ENCODE results near the gene FOXRED2. TPM values are rescaled to one million over a fixed set of nuclear protein-coding genes. Genes with fewer than 3 reads are reported as not detected.
"Not testable (repeated sequence)": the region's sequence is repeated elsewhere in the genome, so short reads cannot be mapped to it uniquely, and the experiment has no call there.

Gene FOXRED2
- total RNA-seq, 1 experiment from 2014 or later: 60.4 TPM

- CTCF ChIA-PET: no interaction called here
- no TSS peak for BruUV-seq (replicated peaks)
- no peaks in the 10 kb centered on the region for H3K9me3 ChIP-seq (ENCODE audit: low read depth, low read length, poor library complexity, severe bottlenecking)
- POLR2A ChIA-PET (ENCODE audit: low non-redundant PET): no interaction called here
- H3K27me3 ChIP-seq (replicated peaks; ENCODE audit: insufficient read depth, low read depth, low read length, poor library complexity): no peaks in the 10 kb centered on the region
- intact Hi-C loops (cut with micrococcal nuclease; ENCODE audit: unreplicated experiment): no loop called here
- H3K27ac ChIP-seq (ENCODE audit: low read depth, low read length, poor library complexity, severe bottlenecking): no peak overlapping the region
- no peak for DNase-seq (ENCODE audit: low spot score)
- H3K4me1 ChIP-seq (ENCODE audit: insufficient read depth, low read length, poor library complexity, severe bottlenecking): no peaks in the 10 kb centered on the region
- no peak overlapping the region for H3K4me3 ChIP-seq (ENCODE audit: low read depth, low read length, poor library complexity, severe bottlenecking)
- TF ChIP-seq EZH2 (IDR thresholded peaks at IDR 0.05; ENCODE audit: borderline replicate concordance, low read depth, low read length, poor library complexity, severe bottlenecking) (no peak), CTCF (conservative IDR thresholded peaks at IDR 0.05; ENCODE audit: low read depth, low read length) (no peak)
- no peaks in the 10 kb centered on the region for H3K36me3 ChIP-seq (ENCODE audit: insufficient read depth, low read length, poor library complexity, severe bottlenecking)
These were observed 29.9 kb upstream of the FOXRED2 start for GRCh38 chr22:36536717-36537116.

- CTCF ChIA-PET; H3K4me1 ChIP-seq (ENCODE audit: insufficient read depth, low read length, poor library complexity, severe bottlenecking); intact Hi-C loops (cut with micrococcal nuclease; ENCODE audit: unreplicated experiment); H3K36me3 ChIP-seq (ENCODE audit: insufficient read depth, low read length, poor library complexity, severe bottlenecking); H3K4me3 ChIP-seq (ENCODE audit: low read depth, low read length, poor library complexity, severe bottlenecking); BruUV-seq (replicated peaks); H3K27ac ChIP-seq (ENCODE audit: low read depth, low read length, poor library complexity, severe bottlenecking); H3K27me3 ChIP-seq (replicated peaks; ENCODE audit: insufficient read depth, low read depth, low read length, poor library complexity); DNase-seq (ENCODE audit: low spot score); POLR2A ChIA-PET (ENCODE audit: low non-redundant PET); H3K9me3 ChIP-seq (ENCODE audit: low read depth, low read length, poor library complexity, severe bottlenecking): not testable (repeated sequence)
These were observed 26.5 kb upstream of the FOXRED2 start for GRCh38 chr22:36533320-36533719.

GRCh38 chr22:36532466-36532865, 25.6 kb upstream of the FOXRED2 start:
- ChIA-PET CTCF (no interaction called here), POLR2A (ENCODE audit: low non-redundant PET) (no interaction called here)
- TF ChIP-seq EZH2 (IDR thresholded peaks at IDR 0.05; ENCODE audit: borderline replicate concordance, low read depth, low read length, poor library complexity, severe bottlenecking) (no peak), CTCF (conservative IDR thresholded peaks at IDR 0.05; ENCODE audit: low read depth, low read length) (no peak)
- no peaks in the 10 kb centered on the region for H3K9me3 ChIP-seq (ENCODE audit: low read depth, low read length, poor library complexity, severe bottlenecking)
- no peak overlapping the region for H3K4me3 ChIP-seq (ENCODE audit: low read depth, low read length, poor library complexity, severe bottlenecking)
- intact Hi-C loops (cut with micrococcal nuclease; ENCODE audit: unreplicated experiment): no loop called here
- no peaks in the 10 kb centered on the region for H3K36me3 ChIP-seq (ENCODE audit: insufficient read depth, low read length, poor library complexity, severe bottlenecking)
- H3K27ac ChIP-seq (ENCODE audit: low read depth, low read length, poor library complexity, severe bottlenecking): no peak overlapping the region
- H3K4me1 ChIP-seq (ENCODE audit: insufficient read depth, low read length, poor library complexity, severe bottlenecking): peaks cover 7% of the 10 kb centered on the region
- H3K27me3 ChIP-seq (replicated peaks; ENCODE audit: insufficient read depth, low read depth, low read length, poor library complexity): no peaks in the 10 kb centered on the region
- no TSS peak for BruUV-seq (replicated peaks)
- no peak for DNase-seq (ENCODE audit: low spot score)
